Caco-2 (cell line): ENCODE results near the gene PRKAB2. TPM values are rescaled to one million over a fixed set of nuclear protein-coding genes. Genes with fewer than 3 reads are reported as not detected.

ENCODE experiments used
- BruUV-seq: library from RNA; stranded (reverse); fragments of 400-500 nt; replicated peaks from 2 replicates; lab custom pipeline; 2021; lab: Mats Ljungman, UMichigan
- CTCF ChIA-PET: fragments of 300-600 bp; sonication (Branson Sonifier 250); formaldehyde crosslinking; loops from one replicate; lab custom pipeline; 2022; ENCODE audit warnings: antibody characterized with exemption; lab: Charles Lee
- POLR2A ChIA-PET: fragments of 300-600 bp; sonication (Branson Sonifier 250); formaldehyde crosslinking; loops from one replicate; lab custom pipeline; 2022; ENCODE audit warnings: antibody characterized with exemption; lab: Charles Lee
- DNase-seq, 2 experiments: peaks; one replicate each; pipeline versions ENCODE4 v3.0.0 to v3.0.0-alpha.2; 2020 to 2022
- H3K27me3 ChIP-seq: replicated peaks from 2 replicates; pipeline ENCODE4 v1.6.0; 2011; ENCODE audit warnings: low read length; ENCODE audit not compliant: control insufficient read depth, insufficient read depth
- H3K36me3 ChIP-seq: 2 replicates; pipeline ENCODE4 v1.5.1; 2011; ENCODE audit warnings: low read length; ENCODE audit not compliant: control insufficient read depth, insufficient read depth
- H3K4me1 ChIP-seq: fragments of 250-450 bp; sonication (Bioruptor Pico); 2 replicates; pipeline ENCODE4 v1.5.1; 2020; ENCODE audit warnings: mild to moderate bottlenecking
- H3K4me3 ChIP-seq: 2 replicates; pipeline ENCODE4 v1.5.1; 2011; ENCODE audit warnings: low read depth, mild to moderate bottlenecking, control low read depth, low read length
- H3K9me3 ChIP-seq: fragments of 250-450 bp; sonication (Bioruptor Pico); 2 replicates; pipeline ENCODE4 v1.5.1; 2020; ENCODE audit warnings: mild to moderate bottlenecking, moderate library complexity
- H3K27ac Mint-ChIP-seq: one replicate; pipeline ENCODE4 v1.8.0; 2022; ENCODE audit warnings: mixed read lengths; ENCODE audit not compliant: unreplicated experiment
- H3K27me3 Mint-ChIP-seq: one replicate; pipeline ENCODE4 v1.8.0; 2022; ENCODE audit warnings: mixed read lengths; ENCODE audit not compliant: insufficient read depth, unreplicated experiment
- H3K36me3 Mint-ChIP-seq: one replicate; pipeline ENCODE4 v1.8.0; 2022; ENCODE audit warnings: mild to moderate bottlenecking, mixed read lengths; ENCODE audit not compliant: insufficient read depth, unreplicated experiment
- H3K4me1 Mint-ChIP-seq: one replicate; pipeline ENCODE4 v1.8.0; 2022; ENCODE audit warnings: low read depth, mixed read lengths; ENCODE audit not compliant: unreplicated experiment
- H3K4me3 Mint-ChIP-seq: one replicate; pipeline ENCODE4 v1.8.0; 2022; ENCODE audit warnings: mild to moderate bottlenecking, moderate library complexity, mixed read lengths; ENCODE audit not compliant: unreplicated experiment
- H3K9me3 Mint-ChIP-seq: one replicate; pipeline ENCODE4 v1.8.0; 2022; ENCODE audit warnings: mixed read lengths; ENCODE audit not compliant: unreplicated experiment
- CTCF ChIP-seq, 2 experiments: fragments of 200-600 bp in 1 of 2; IDR thresholded peaks; 1 replicate in 1 of 2; 2 replicates in 1 of 2; pipeline versions ENCODE4 v1.5.1 to v1.8.0; 2011 to 2022; ENCODE audit warnings: antibody characterized with exemption in 1 of 2, control low read depth in 1 of 2, inconsistent platforms in 1 of 2, low read depth in 1 of 2, low read length in 1 of 2, mild to moderate bottlenecking in 1 of 2, moderate library complexity in 1 of 2; ENCODE audit not compliant: insufficient read depth in 1 of 2, severe bottlenecking in 1 of 2, unreplicated experiment in 1 of 2
- intact Hi-C: fragments of 100-400 bp; cut with micrococcal nuclease; formaldehyde crosslinking; loops from one replicate; pipeline ENCODE4 v1.10.0; 2022; ENCODE audit not compliant: unreplicated experiment
- total RNA-seq: library from RNA; stranded (reverse); gene quantifications from 2 replicates; pipeline ENCODE4 v1.2.3, GENCODE V29; 2022

The PRKAB2 gene
- total RNA-seq, 1 experiment from 2014 or later, result 30.1 TPM

DNA sequence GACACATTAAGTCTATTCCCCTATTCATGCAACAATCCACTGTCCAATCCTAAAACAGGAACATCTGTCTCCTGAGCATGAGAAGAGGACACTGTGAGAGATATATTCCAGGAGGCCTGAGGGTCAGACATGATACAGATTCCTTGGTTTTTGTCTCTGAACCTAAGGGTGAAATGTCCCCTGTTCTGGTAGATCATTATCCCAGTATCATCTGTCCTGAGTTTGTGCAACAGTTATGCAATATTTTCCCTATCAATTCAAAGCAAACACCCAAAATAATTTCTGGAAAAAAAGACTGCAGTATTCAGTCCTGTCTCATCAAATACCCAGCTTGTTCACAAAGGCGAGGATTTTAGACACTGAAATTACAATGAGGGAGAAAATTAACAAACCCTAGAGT, 61.4 kb downstream of the PRKAB2 start:
- Mint-ChIP-seq H3K36me3 (peaks cover 4% of the 10 kb centered on the region), H3K4me3 (no peak overlapping the region), H3K4me1 (peaks cover 32% of the 10 kb centered on the region), H3K27me3 (no peaks in the 10 kb centered on the region), H3K27ac (peak overlapping the region; percentile 55), H3K9me3 (peaks cover 18% of the 10 kb centered on the region)
- Histone ChIP-seq H3K9me3 (no peaks in the 10 kb centered on the region), H3K36me3 (no peaks in the 10 kb centered on the region), H3K4me1 (peaks cover 51% of the 10 kb centered on the region), H3K4me3 (no peak overlapping the region), H3K27me3 (no peaks in the 10 kb centered on the region)
- peak in 1 of 2 experiments; percentile 9 for DNase-seq
- intact Hi-C loops, result no loop called here
- ChIA-PET CTCF (no interaction called here), POLR2A (no interaction called here)
- BruUV-seq, result no TSS peak
- no peak for TF ChIP-seq CTCF (IDR thresholded peaks at IDR 0.05; ENCODE audit: insufficient read depth in 1 of 2, low read depth in 1 of 2, low read length in 1 of 2, severe bottlenecking in 1 of 2, unreplicated experiment in 1 of 2)

DNA sequence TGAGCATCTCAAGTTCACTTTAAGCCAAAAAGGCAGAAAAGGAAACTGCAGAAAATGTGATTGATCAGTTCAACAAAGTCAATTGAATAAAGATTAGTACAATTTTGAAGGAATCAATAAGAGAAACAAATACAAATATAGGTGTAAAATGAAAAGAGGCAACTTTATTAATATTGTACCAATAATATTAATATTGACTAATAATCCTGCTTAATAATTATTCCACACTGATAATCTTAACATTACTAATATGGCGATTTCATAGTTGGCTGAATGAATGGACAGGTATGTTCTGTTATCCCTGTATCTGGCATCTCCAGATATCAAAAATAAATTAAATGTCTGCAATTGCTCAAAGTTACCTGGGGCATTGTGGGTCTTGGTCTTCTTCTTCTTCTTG, 61.8 kb downstream of the PRKAB2 start:
- POLR2A ChIA-PET, result no interaction called here

GRCh38 chr1:147109762-147110161, 62.5 kb downstream of the PRKAB2 start:
- peaks cover 36% of the 10 kb centered on the region for H3K4me1 Mint-ChIP-seq
- intact Hi-C loops, result loop anchor here (5.0 kb wide), 1 partner anchor 58 kb away; no protein-coding TSS in a partner anchor
- peaks cover 56% of the 10 kb centered on the region for H3K4me1 ChIP-seq
- H3K4me3 ChIP-seq, result no peak overlapping the region
- no peak for TF ChIP-seq CTCF (IDR thresholded peaks at IDR 0.05; ENCODE audit: insufficient read depth in 1 of 2, low read depth in 1 of 2, low read length in 1 of 2, severe bottlenecking in 1 of 2, unreplicated experiment in 1 of 2)
- H3K9me3 ChIP-seq, result no peaks in the 10 kb centered on the region
- H3K9me3 Mint-ChIP-seq, result peaks cover 18% of the 10 kb centered on the region
- H3K27me3 Mint-ChIP-seq, result no peaks in the 10 kb centered on the region
- no peaks in the 10 kb centered on the region for H3K27me3 ChIP-seq
- ChIA-PET POLR2A (no interaction called here), CTCF (no interaction called here)
- no peak for DNase-seq
- no peaks in the 10 kb centered on the region for H3K36me3 ChIP-seq
- no peak overlapping the region for H3K27ac Mint-ChIP-seq
- no TSS peak for BruUV-seq
- no peak overlapping the region for H3K4me3 Mint-ChIP-seq
- peaks cover 4% of the 10 kb centered on the region for H3K36me3 Mint-ChIP-seq

More for the DNA sequence above, 61.8 kb downstream of the PRKAB2 start:
- CTCF ChIA-PET, result no interaction called here
- H3K27ac Mint-ChIP-seq, result peak overlapping the region; percentile 55
- H3K9me3 Mint-ChIP-seq, result peaks cover 18% of the 10 kb centered on the region
- no peak for DNase-seq
- peaks cover 4% of the 10 kb centered on the region for H3K36me3 Mint-ChIP-seq
- no peaks in the 10 kb centered on the region for H3K27me3 Mint-ChIP-seq
- Histone ChIP-seq H3K27me3 (no peaks in the 10 kb centered on the region), H3K36me3 (no peaks in the 10 kb centered on the region), H3K4me1 (peaks cover 56% of the 10 kb centered on the region), H3K4me3 (no peak overlapping the region), H3K9me3 (no peaks in the 10 kb centered on the region)
- H3K4me3 Mint-ChIP-seq, result no peak overlapping the region
- BruUV-seq, result no TSS peak
- intact Hi-C loops, result no loop called here
- no peak for TF ChIP-seq CTCF (IDR thresholded peaks at IDR 0.05; ENCODE audit: insufficient read depth in 1 of 2, low read depth in 1 of 2, low read length in 1 of 2, severe bottlenecking in 1 of 2, unreplicated experiment in 1 of 2)
- peaks cover 36% of the 10 kb centered on the region for H3K4me1 Mint-ChIP-seq
